Liver (tissue), 3 donors: ENCODE data around the gene BOLA1.

Experiments
- CTCF ChIP-seq: fragments of 150-350 bp; IDR thresholded peaks from 2 replicates; pipeline ENCODE4 v1.5.1; 2017; ENCODE audit warnings: improper control_type of control experiment, low read depth, low read length; ENCODE audit not compliant: missing input control
- GABPA ChIP-seq, 2 donors: IDR thresholded peaks in 1 of 2; conservative IDR thresholded peaks in 1 of 2; 2 replicates each; pipeline ENCODE4 v1.6.1; 2016; ENCODE audit warnings: antibody characterized with exemption in 2 of 2, mild to moderate bottlenecking in 1 of 2, moderate library complexity in 1 of 2
- TAF1 ChIP-seq: conservative IDR thresholded peaks from 2 replicates; pipeline ENCODE4 v1.6.1; 2016; ENCODE audit warnings: antibody characterized with exemption, mild to moderate bottlenecking
- YY1 ChIP-seq: IDR thresholded peaks from 2 replicates; pipeline ENCODE4 v1.6.1; 2016; ENCODE audit warnings: antibody characterized with exemption, mild to moderate bottlenecking
- donor health status: healthy.
- donor health status: healthy.

- TF ChIP-seq CTCF, result no peak
- TF ChIP-seq YY1, result no peak
- TF ChIP-seq GABPA (IDR thresholded peaks at IDR 0.05 in 1 of 2, conservative IDR thresholded peaks at IDR 0.05 in 1 of 2), result no peak
- peak; percentile 96 for TF ChIP-seq TAF1
Measured at GRCh38 chr1:149886396-149887195, 12.8 kb upstream of the BOLA1 start.
